Measurements from ENCODE around the gene OTOG. TPM values are rescaled to one million over a fixed set of nuclear protein-coding genes. Genes with fewer than 3 reads are reported as not detected.

Gene OTOG
- total RNA-seq, 1 donor from 2014 or later: not detected

DNA sequence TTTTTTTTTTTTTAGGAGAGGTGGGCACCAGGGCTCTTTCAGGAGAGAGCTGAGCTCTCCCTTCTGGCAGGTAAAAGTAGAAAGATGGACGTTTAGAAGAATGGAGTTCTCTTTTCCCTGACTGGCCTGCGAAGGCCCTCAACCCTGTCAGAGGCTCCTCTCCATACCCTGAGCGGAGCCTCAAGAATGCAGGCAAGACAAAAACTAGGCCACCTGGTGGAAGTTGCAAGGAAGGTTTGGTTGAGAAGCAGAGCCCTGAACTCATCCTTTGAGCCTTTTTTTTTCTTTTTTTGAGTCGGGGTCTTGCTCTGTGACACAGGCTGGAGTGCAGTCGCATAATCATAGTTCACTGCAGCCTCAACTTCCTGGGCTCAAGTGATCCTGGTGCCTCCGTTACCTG is 1.4 kb downstream of the OTOG start:
- Mint-ChIP-seq H3K27ac (ENCODE audit: unreplicated experiment) (no peak overlapping the region), H3K36me3 (ENCODE audit: unreplicated experiment) (no peaks in the 10 kb centered on the region), H3K9me3 (ENCODE audit: unreplicated experiment) (peaks cover 1% of the 10 kb centered on the region), H3K4me3 (ENCODE audit: unreplicated experiment) (no peak overlapping the region), H3K4me1 (ENCODE audit: low read depth, unreplicated experiment) (no peaks in the 10 kb centered on the region), H3K27me3 (ENCODE audit: unreplicated experiment) (peaks cover 11% of the 10 kb centered on the region)
- TF ChIP-seq, protein P1, sequence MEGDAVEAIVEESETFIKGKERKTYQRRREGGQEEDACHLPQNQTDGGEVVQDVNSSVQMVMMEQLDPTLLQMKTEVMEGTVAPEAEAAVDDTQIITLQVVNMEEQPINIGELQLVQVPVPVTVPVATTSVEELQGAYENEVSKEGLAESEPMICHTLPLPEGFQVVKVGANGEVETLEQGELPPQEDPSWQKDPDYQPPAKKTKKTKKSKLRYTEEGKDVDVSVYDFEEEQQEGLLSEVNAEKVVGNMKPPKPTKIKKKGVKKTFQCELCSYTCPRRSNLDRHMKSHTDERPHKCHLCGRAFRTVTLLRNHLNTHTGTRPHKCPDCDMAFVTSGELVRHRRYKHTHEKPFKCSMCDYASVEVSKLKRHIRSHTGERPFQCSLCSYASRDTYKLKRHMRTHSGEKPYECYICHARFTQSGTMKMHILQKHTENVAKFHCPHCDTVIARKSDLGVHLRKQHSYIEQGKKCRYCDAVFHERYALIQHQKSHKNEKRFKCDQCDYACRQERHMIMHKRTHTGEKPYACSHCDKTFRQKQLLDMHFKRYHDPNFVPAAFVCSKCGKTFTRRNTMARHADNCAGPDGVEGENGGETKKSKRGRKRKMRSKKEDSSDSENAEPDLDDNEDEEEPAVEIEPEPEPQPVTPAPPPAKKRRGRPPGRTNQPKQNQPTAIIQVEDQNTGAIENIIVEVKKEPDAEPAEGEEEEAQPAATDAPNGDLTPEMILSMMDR (IDR thresholded peaks at IDR 0.05; ENCODE audit: partially characterized antibody, unreplicated experiment): no peak
- no peak for DNase-seq

DNA sequence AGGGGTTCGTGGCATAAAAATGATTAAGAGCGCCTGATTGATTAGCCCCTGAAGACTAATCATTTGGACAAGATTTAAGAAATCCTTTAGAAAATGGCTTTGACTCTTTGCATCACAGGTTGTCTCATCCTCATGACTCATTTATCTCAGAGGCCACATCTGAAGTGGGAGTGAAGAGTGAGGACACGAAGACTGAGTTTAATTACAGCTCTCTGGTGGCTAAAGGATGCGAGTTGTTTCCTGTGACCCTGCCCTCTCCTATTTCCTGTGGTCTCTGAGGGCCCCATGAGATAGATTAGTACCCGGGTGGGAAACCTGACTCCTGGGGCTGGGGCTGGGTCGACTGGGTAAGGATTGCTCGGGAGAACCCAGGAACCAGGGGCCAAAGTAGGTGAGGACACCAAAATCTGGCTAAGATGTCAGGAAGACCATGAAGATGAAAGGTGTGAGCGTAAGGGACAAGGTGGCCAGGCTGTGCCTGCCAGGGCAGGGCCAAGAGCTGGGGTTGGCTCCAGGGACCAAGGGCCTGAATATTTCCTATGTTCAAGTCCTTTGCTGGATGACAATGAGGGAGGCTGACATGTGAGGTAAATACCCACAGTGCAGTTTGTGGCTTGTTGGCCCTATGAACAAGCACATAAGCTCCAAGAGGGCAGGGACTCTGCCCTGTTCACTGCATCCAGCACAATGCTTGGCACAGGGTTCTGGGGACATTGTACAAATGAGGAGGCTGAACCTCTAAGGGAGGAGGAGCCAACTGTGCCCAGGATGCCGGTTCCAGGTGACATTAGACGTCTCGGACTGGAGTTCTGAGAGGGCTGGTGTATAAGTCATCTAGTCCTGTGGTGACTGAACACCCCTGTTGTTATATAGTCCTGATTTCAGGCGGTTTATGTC is 3.6 kb downstream of the OTOG start:
- H3K4me3 Mint-ChIP-seq (ENCODE audit: unreplicated experiment): no peak overlapping the region
- H3K27ac Mint-ChIP-seq (ENCODE audit: unreplicated experiment): no peak overlapping the region
- peaks cover 8% of the 10 kb centered on the region for H3K27me3 Mint-ChIP-seq (ENCODE audit: unreplicated experiment)
- no peaks in the 10 kb centered on the region for H3K36me3 Mint-ChIP-seq (ENCODE audit: unreplicated experiment)
- TF ChIP-seq, protein P1 (IDR thresholded peaks at IDR 0.05; ENCODE audit: partially characterized antibody, unreplicated experiment): no peak
- no peaks in the 10 kb centered on the region for H3K9me3 Mint-ChIP-seq (ENCODE audit: unreplicated experiment)
- no peak for DNase-seq
- no peaks in the 10 kb centered on the region for H3K4me1 Mint-ChIP-seq (ENCODE audit: low read depth, unreplicated experiment)

DNA sequence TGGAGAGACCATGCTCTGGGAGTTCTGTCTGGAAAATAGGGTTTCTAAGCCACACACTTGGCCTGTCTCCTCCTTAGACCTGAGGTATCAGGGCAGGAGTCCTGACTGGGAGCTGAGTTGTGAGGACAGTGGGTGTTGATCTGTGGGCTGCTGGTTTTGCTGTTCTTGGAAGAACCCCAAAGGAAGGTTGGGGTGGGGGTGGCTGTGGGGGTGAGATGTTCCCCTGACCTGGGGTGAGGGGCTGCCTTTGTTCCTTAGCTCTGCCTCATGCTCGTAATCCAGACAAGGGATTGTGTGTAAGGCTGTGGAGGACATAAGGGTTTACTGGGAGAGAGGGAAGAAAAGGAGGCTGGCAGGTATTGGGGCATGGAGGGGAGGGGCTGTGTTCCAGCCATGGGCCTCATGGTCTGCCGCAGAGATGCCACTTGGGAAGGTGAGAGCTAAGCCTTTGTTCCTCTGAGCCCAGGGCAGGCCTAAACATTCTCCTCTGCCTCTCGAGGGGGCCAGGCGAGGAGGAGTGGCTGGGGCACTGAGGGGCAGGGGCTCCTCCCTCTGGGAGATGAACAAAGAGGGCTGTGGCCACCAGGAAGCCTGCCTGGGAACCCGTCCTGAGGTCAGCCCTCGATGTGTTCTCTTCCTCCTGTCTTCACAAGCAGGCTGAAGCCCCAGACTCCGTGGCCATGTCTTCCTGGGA is 4.4 kb downstream of the OTOG start:
- Mint-ChIP-seq H3K9me3 (ENCODE audit: unreplicated experiment) (no peaks in the 10 kb centered on the region), H3K27me3 (ENCODE audit: unreplicated experiment) (peaks cover 8% of the 10 kb centered on the region), H3K4me3 (ENCODE audit: unreplicated experiment) (no peak overlapping the region), H3K36me3 (ENCODE audit: unreplicated experiment) (no peaks in the 10 kb centered on the region), H3K27ac (ENCODE audit: unreplicated experiment) (no peak overlapping the region), H3K4me1 (ENCODE audit: low read depth, unreplicated experiment) (no peaks in the 10 kb centered on the region)
- TF ChIP-seq, protein P1 (IDR thresholded peaks at IDR 0.05; ENCODE audit: partially characterized antibody, unreplicated experiment): no peak
- DNase-seq: no peak

DNA sequence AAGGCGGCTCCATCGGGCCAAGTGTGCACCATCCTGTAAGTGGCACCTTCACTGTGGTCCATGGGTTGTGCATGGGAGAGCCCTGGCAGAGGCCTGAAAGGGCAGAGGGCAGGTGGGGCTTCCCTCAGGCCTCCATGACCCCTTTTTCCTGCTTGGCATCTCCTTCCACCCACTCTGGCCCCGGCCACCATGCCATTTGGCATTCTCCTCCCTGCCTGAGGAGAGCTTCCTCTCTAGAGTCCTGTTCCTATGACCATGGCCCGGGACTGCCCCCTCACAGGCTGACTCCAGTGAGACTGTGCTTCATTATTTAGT is 4.9 kb downstream of the OTOG start:
- Mint-ChIP-seq H3K27me3 (ENCODE audit: unreplicated experiment) (peaks cover 12% of the 10 kb centered on the region), H3K4me3 (ENCODE audit: unreplicated experiment) (no peak overlapping the region), H3K9me3 (ENCODE audit: unreplicated experiment) (no peaks in the 10 kb centered on the region), H3K4me1 (ENCODE audit: low read depth, unreplicated experiment) (no peaks in the 10 kb centered on the region), H3K36me3 (ENCODE audit: unreplicated experiment) (no peaks in the 10 kb centered on the region), H3K27ac (ENCODE audit: unreplicated experiment) (no peak overlapping the region)
- TF ChIP-seq, protein P1 (IDR thresholded peaks at IDR 0.05; ENCODE audit: partially characterized antibody, unreplicated experiment): no peak
- no peak for DNase-seq

All from glutamatergic neuron (in vitro differentiated cells).